Body of pancreas (tissue), 4 donors: ENCODE measurements around the gene NINL.
"Not testable (repeated sequence)": the region's sequence is repeated elsewhere in the genome, so short reads cannot be mapped to it uniquely, and the experiment has no call there.

Experiments
- CTCF ChIP-seq, 7 experiments: fragments of 450-650 bp in 4 of 7; fragments of 200-600 bp in 3 of 7; sonication (generic) in 3 of 7; IDR thresholded peaks; one replicate each; pipeline ENCODE4 v1.5.1; 2016 to 2019; ENCODE audit warnings: antibody characterized with exemption in 7 of 7
- POLR2A ChIP-seq, 3 donors: fragments of 450-650 bp; IDR thresholded peaks; one replicate each; pipeline ENCODE4 v1.6.1; 2016; ENCODE audit warnings: antibody characterized with exemption in 3 of 3, mild to moderate bottlenecking in 2 of 3

DNA sequence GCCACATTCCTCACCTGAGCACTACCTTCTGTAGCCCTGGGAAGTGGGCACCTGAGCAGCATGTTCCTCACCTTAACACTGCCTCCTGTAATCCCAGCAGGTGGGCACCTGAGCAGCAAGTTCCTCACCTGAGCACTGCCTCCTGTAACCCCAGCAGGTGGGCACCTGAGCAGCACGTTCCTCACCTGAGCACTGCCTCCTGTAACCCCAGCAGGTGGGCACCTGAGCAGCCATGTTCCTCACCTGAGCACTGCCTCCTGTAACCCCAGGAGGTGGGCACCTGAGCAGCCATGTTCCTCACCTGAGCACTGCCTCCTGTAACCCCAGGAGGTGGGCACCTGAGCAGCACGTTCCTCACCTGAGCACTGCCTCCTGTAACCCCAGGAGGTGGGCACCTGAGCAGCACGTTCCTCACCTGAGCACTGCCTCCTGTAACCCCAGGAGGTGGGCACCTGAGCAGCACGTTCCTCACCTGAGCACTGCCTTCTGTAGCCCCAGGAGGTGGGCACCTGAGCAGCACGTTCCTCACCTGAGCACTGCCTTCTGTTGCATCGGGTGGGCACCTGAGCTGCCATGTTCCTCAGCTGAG lies 82.2 kb downstream of the NINL start:
- not testable (repeated sequence) for TF ChIP-seq POLR2A, CTCF (IDR thresholded peaks at IDR 0.05)
